ENCODE measurements around the gene ABHD2.

DNA sequence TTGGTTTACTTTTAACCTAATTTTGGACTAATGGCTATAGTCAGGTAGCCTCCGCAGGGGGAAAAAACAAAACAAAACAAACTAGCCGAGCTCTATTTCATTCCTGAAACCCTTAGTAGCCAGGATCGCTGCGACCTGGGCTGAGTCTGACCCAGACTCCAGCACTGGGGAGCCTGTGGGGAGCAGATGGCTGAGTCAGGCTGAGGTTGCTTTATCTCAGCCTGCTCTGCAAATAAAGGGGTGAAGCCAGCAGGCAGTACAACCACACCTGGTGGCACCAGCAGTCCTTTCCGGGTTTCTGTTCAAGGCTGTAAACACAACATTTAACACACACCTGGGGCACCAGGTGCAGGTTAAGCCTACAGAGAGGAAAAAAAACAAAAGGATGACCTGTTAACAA, 27.3 kb downstream of the ABHD2 start:
- TF ChIP-seq EZH2phosphoT487 (IDR thresholded peaks at IDR 0.05; ENCODE audit: borderline replicate concordance, low read length) = no peak
- TF ChIP-seq, protein P1, sequence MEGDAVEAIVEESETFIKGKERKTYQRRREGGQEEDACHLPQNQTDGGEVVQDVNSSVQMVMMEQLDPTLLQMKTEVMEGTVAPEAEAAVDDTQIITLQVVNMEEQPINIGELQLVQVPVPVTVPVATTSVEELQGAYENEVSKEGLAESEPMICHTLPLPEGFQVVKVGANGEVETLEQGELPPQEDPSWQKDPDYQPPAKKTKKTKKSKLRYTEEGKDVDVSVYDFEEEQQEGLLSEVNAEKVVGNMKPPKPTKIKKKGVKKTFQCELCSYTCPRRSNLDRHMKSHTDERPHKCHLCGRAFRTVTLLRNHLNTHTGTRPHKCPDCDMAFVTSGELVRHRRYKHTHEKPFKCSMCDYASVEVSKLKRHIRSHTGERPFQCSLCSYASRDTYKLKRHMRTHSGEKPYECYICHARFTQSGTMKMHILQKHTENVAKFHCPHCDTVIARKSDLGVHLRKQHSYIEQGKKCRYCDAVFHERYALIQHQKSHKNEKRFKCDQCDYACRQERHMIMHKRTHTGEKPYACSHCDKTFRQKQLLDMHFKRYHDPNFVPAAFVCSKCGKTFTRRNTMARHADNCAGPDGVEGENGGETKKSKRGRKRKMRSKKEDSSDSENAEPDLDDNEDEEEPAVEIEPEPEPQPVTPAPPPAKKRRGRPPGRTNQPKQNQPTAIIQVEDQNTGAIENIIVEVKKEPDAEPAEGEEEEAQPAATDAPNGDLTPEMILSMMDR (IDR thresholded peaks at IDR 0.05; ENCODE audit: low read depth, low read length, poor library complexity, severe bottlenecking) = no peak

All from DOHH2 (cell line).